GM12878 (cell line): Measurements from ENCODE around the gene AGER. TPM values are rescaled to one million over a fixed set of nuclear protein-coding genes. Genes with fewer than 3 reads are reported as not detected.

Experiments
- ATF7 ChIP-seq: fragments of 450-650 bp; IDR thresholded peaks from 2 replicates; pipeline ENCODE4 v1.6.1; 2016; ENCODE audit warnings: low read depth, mild to moderate bottlenecking
- CHD1 ChIP-seq: IDR thresholded peaks from 2 replicates; pipeline ENCODE4 v1.6.1; 2012; ENCODE audit warnings: low read depth, low read length, improper control_type of control experiment
- FOXK2 ChIP-seq: fragments of 450-650 bp; IDR thresholded peaks from 2 replicates; pipeline ENCODE4 v1.6.1; 2017; ENCODE audit warnings: mild to moderate bottlenecking, moderate library complexity
- FOXM1 ChIP-seq: IDR thresholded peaks from 2 replicates; pipeline ENCODE4 v1.6.1; 2012; ENCODE audit warnings: low read depth, mild to moderate bottlenecking, inconsistent platforms, low read length, moderate library complexity
- JUND ChIP-seq: IDR thresholded peaks from 2 replicates; pipeline ENCODE4 v1.6.1; 2012; ENCODE audit warnings: low read depth, mild to moderate bottlenecking, low read length, improper control_type of control experiment, moderate library complexity
- MYB ChIP-seq: fragments of 150-350 bp; IDR thresholded peaks from 2 replicates; pipeline ENCODE4 v1.6.1; 2014; ENCODE audit warnings: mild to moderate bottlenecking, low read depth, low read length, borderline replicate concordance
- NKRF ChIP-seq: fragments of 450-650 bp; conservative IDR thresholded peaks from 2 replicates; pipeline ENCODE4 v1.6.1; 2017; ENCODE audit warnings: mild to moderate bottlenecking, moderate library complexity
- RELA ChIP-seq: fragments of 450-650 bp; IDR thresholded peaks from 2 replicates; pipeline ENCODE4 v1.8.0; 2014; ENCODE audit warnings: borderline replicate concordance; ENCODE audit not compliant: partially characterized antibody
- RFX5 ChIP-seq: IDR thresholded peaks from 2 replicates; pipeline ENCODE4 v1.6.1; 2011; ENCODE audit warnings: low read depth, low read length, improper control_type of control experiment
- SIX5 ChIP-seq: IDR thresholded peaks from 2 replicates; pipeline ENCODE4 v1.6.1; 2011; ENCODE audit warnings: mild to moderate bottlenecking, low read depth, low read length, moderate library complexity; ENCODE audit not compliant: severe bottlenecking
- STAT1 ChIP-seq: fragments of 450-650 bp; conservative IDR thresholded peaks from 2 replicates; pipeline ENCODE4 v1.6.1; 2014; ENCODE audit warnings: antibody characterized with exemption, mild to moderate bottlenecking
- polyA plus RNA-seq, 11 experiments: library from polyadenylated mRNA; depleted of rRNA in 4 of 11; unstranded in 6 of 11; stranded (reverse) in 5 of 11; fragments of >200 nt; fragmentation: Nextera tagmentation in 4 of 11; fragmentation: Illumina TruSeq in 1 of 11; extraction: Ambion mirVana in 4 of 11; extraction: Trizol in 1 of 11; gene quantifications; 1 replicate in 1 of 11; 2 replicates in 10 of 11; pipeline versions ENCODE4 v1.2.1 to v1.2.3, GENCODE V29; 2011 to 2016; ENCODE audit warnings: inconsistent platforms in 2 of 11, missing spikeins in 2 of 11, low read depth in 1 of 11
- total RNA-seq, 4 experiments: library from RNA; depleted of rRNA in 3 of 4; stranded (reverse); fragments of >200 nt in 3 of 4; fragmentation: Illumina TruSeq in 1 of 4; extraction: Trizol in 1 of 4; gene quantifications; 2 replicates each; pipeline versions ENCODE4 v1.2.1 to v1.2.3, GENCODE V29; 2013 to 2021

The AGER gene
- total and polyA plus RNA-seq, 10 of the 15 experiments (the other 5 are each of a cell fraction or from before 2014, with no cell fraction given) = 1.1 to 18.2 (median 3.9) TPM

- TF ChIP-seq NKRF (0 out of 2 replicates have a peak, but pooled peaks have one; percentile 23), JUND (no peak), RELA (no peak), MYB (no peak), CHD1 (no peak), STAT1 (no peak; the same call in 1 of the 2 replicates), ATF7 (no peak), RFX5 (peak; percentile 79), SIX5 (no peak), FOXM1 (no peak), FOXK2 (no peak)
Measured at GRCh38 chr6:32194825-32195651, 11.0 kb upstream of the AGER start (continued).
